ENCODE data around the gene SLC41A3.
"Not testable (repeated sequence)": the region's sequence is repeated elsewhere in the genome, so short reads cannot be mapped to it uniquely, and the experiment has no call there.

SLC41A3 gene

DNA sequence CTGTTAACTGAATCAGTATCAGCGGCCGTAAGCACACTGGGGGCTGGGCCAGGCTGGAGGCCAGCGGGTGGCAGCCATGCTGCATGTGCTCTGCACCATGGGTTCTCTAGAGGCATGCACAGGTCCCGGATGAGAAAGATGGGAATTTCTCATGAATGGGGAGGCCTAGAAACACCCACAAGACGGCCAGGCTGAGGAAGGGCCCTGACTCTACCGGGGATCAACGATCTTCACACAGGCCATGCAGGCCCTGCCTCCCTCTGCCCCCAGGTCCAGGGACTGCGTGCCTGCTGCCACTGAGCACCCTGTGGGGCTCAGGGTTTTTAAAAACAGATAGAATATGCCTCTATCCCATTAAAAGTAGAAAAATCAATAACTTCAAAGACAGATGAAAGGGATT lies 32.7 kb downstream of the SLC41A3 start:
- DNase-seq: no peak

- DNase-seq: no peak
Measured at GRCh38 chr3:126050626-126051025, 33.3 kb downstream of the SLC41A3 start.

GRCh38 chr3:126050050-126050392 lies 33.9 kb downstream of the SLC41A3 start:
- no peak for DNase-seq

GRCh38 chr3:126049289-126050049 lies 34.5 kb downstream of the SLC41A3 start:
- no peak for DNase-seq

GRCh38 chr3:126040386-126040785 lies 43.5 kb downstream of the SLC41A3 start:
- no peak for DNase-seq

DNA sequence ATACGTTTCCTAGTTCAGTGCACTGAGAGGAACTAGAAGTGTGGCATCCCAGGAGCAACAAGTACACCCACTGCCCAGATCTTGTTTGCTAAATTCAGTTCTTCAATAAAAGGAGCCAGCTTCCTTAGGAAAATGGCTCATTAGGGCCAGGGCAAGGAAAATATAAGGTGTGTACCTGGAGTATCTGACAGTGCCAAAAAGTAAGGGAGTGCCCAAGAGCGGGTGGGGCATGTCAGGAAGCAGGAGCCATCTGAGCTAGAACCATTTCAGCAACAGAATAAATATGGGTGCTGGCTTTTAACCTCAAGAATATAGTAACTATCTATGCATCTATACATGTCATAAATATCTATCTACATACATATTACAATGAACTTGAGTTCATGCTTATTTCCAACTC lies 44.1 kb downstream of the SLC41A3 start:
- no peak for DNase-seq

GRCh38 chr3:126038791-126039190 lies 45.1 kb downstream of the SLC41A3 start:
- DNase-seq: not testable (repeated sequence)

- no peak for DNase-seq
Measured at GRCh38 chr3:126036056-126036549, 47.8 kb downstream of the SLC41A3 start.

GRCh38 chr3:126035362-126036050 lies 48.4 kb downstream of the SLC41A3 start:
- DNase-seq: peak; percentile 27

DNA sequence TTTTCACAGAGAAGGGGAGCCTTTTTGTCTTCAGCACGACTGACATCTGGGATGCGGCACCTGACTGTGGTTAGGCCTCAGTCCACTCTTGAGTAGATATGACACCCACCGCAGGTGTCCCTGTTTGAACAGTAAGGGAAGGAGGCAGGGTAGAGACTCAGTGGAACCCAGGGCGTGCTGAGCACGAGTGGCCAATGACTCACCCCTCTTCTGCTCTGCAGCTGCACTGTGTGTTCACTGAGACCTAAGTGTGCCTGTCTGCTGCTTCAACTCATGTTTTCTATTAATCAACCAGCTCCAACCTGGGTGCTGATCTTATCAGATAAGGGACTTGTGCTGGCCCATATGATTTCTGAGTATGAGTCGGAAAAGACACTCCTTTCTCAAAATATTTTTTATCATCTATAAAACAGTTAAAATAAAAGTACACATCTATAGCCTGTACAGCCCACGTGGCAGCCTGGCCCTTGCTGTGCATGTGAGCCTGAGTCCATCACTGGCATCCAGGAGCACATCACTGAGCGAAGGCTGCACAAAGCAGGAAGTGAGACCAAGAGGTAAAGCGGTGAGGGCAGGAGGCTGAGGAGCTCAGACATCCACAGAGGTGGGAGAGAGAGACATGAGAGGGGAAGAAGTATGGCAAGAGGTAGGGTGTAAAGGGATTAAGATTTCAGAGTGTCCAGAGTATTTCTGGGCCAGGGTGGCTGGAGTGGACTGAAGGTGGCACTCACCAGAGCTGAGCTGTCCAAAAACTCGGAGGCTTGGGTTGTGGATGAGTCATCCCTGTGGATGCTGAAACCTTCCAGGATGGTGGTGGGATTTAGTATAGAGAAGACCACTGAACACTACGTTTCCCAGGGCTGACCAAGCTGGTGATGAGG lies 49.2 kb downstream of the SLC41A3 start:
- DNase-seq: peak; percentile 95

DNA sequence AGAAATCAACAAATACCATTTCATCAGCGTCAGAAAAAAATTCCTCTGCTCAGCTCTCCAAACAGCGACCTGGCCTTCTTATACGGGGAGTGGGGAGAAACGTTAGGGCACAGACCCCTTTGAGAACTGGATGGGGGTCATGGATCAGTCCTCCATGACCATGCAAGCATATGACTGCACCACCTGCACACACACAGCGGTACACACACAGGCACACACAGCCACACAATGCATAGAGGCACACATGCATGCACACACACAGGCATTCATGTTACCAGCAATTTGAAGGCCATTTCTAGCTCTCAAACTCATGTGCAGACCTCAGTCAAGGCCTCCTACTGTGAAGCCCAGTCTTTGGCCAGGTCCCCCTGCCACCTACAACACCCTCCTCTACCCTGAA lies 50.2 kb downstream of the SLC41A3 start:
- no peak for DNase-seq

DNA sequence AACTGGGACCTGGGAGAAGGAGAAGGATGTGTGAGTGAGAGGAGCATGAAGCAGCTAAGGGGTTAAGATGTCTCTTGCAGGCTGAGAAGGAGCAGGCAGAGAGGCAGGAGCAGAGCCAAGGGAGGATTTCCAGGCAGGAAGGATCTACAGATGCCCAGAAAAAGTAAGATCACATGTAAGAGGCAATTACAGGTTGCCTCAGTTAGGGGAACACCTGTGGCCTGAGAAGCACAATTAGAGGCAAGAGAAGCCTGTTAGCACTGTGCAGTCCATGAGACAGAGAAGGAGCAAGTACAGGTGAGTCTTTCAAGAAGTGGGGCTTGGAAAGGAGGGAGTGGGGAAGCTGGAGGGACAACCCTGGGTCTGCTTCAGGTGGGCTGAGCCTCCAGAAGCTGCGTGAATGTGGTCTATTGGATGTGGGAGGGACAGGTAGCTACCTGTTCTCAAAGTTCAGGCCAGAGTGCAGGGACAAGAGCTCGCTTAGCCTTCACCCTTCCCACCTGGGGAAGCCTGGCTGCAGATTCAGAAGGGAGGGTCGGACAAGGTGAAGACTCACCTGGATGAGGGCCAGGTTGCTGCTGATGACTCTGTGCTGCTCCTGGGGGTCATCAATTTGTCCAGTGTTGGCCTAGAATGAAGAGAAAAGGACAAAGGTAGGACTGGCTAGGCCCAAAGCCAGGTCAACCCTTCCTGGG lies 50.7 kb downstream of the SLC41A3 start:
- no peak for DNase-seq

- DNase-seq: no peak
Measured at GRCh38 chr3:126031981-126032471, 51.9 kb downstream of the SLC41A3 start.

GRCh38 chr3:126030455-126030854 lies 53.5 kb downstream of the SLC41A3 start:
- DNase-seq: no peak

DNA sequence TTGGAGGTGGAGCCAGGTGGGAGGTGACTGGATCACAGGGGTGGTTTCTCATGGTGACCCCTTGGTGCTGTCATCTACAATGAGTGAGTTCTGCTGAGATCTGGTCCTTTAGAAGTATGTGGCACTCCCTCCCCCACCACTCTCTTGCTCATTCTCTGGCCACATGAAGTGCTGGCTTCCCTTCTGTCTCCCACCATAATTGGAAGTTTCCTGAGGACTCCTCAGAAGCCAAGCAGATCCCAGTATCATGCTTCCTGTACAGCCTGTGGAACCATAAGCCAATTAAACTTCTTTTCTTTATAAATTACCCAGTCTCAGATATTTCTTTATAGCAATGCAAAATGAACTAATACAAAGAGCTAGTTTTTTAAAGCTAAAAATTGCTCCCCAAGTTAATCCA lies 54.7 kb downstream of the SLC41A3 start:
- no peak for DNase-seq

GRCh38 chr3:126028096-126028495 lies 55.8 kb downstream of the SLC41A3 start:
- DNase-seq: no peak

DNA sequence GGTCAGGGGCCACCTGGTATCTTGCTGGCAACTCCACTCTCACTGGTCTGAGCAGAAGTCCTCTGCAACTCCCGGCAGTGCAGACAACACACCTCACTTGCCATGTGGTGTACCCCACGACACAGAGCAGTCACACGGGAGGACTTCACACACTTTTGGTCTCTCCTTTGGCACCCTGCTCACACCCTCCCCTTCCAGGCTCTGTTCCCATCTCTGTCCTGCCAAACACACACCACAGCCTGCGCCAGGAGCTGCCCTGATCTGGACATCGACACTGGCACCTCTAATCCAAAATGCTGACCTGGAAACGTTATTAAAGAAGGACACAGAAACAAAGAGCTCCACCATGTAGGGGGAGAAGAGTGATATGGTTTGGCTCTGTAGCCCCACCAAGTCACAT lies 57.2 kb downstream of the SLC41A3 start:
- no peak for DNase-seq

- DNase-seq: no peak
Measured at GRCh38 chr3:126026277-126026751, 57.6 kb downstream of the SLC41A3 start.

DNA sequence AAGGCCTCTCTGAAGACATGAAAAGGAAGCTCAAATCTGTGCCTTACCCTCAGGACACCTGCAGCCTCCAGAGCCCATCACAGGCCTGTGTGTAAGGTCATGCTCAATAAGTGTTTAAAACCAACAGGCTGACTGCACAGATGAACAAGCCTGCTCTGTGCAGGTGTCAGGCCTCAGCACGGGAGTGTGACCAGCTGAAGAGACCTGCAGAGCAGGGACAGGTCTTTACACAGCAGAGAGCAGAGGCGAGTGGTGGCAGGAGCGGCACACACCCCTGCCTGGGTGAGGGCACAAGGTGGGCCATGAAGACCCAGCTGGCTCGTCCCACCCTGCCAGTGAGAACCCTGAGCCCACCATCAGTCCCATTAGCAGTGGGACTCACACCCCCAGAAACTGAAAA lies 58.1 kb downstream of the SLC41A3 start:
- DNase-seq: no peak

GRCh38 chr3:126025116-126025729 lies 58.7 kb downstream of the SLC41A3 start:
- no peak for DNase-seq

DNA sequence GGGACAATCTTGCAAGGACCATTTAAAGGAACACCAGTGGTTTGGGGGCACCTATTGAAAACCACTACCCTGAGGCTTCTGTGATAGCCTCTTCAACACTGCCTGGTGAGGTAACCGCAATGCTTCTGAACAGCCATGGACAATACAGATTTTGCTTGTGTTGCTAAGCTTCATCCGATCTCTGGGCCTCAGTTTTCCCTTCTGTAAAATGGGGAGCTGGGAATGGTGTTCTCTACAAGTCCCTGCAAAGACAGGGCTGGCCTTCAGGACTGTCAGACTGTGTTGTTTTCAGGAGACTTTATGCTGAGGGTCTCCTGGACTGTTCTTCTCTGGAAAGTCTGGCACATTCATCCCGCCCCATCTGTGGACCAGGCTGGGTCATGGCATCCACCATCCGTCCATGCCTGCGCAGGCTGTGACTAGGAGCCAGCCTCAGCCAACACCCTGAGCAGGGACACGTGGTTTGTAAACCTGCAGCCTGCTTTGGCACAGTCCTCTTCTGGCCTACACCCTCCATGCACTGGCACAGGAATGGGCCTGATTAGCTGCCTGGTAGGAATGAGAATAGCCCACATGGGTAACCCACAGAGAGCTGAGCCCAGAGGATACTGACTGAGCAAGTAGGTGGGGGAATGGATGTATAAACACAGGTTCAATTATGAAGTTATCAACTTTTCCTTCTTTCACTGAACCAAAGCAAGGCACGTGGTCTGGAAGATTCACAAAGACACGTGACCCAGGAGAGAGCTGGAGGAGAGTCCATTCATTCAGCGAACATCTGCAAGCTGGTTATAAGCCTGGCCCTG lies 59.7 kb downstream of the SLC41A3 start:
- DNase-seq: no peak
